NCI-H187 treated with DMSO at 0.1 percent for 48 hours (cell line): ENCODE results near the gene LYRM9.
A peak's percentile ranks its signal among the peaks of the same experiment; 100 is the strongest.
"Not testable (repeated sequence)": the region's sequence is repeated elsewhere in the genome, so short reads cannot be mapped to it uniquely, and the experiment has no call there.

Experiments
- DNase-seq: peaks from one replicate; lab custom pipeline; 2025; lab: John Stamatoyannopoulos, UW

The LYRM9 gene

GRCh38 chr17:27906226-27906580 lies 13.0 kb upstream of the LYRM9 start:
- no peak for DNase-seq

DNA sequence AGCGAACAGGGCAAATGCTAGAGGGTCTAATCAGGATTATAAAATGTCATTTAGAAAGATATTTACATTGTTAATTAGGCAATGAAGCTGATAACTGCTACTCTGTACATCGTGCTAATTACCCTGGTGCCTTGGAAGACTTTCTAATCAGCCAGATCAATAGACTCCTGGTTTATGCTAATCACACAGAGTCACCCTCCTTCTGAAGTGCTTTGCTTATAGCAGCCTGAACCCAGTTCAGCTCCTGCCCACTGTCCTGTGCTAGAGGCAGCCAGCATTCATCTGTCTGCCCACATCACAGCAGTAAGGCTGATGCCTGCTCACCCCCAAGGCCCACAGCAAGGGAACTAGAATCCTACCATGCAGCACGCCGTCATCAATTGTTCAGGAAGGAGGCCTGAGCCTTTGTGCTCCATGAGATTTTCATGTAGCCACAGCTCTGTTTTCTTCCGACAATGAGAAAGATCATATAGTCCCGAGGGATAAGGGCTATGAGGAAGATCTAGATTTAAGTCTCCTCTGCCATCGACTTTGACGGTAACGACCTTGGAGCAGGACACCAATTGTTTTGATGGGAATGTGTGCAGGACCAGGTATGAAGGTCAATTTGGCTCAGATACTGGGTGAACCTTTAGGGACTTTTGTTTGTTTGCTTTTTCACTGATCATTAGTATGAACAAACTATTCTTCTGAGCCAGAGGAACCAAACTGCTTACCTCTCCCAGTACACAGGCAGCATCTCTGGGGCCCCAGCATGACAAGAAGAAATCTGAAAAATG lies 12.5 kb upstream of the LYRM9 start:
- no peak for DNase-seq

DNA sequence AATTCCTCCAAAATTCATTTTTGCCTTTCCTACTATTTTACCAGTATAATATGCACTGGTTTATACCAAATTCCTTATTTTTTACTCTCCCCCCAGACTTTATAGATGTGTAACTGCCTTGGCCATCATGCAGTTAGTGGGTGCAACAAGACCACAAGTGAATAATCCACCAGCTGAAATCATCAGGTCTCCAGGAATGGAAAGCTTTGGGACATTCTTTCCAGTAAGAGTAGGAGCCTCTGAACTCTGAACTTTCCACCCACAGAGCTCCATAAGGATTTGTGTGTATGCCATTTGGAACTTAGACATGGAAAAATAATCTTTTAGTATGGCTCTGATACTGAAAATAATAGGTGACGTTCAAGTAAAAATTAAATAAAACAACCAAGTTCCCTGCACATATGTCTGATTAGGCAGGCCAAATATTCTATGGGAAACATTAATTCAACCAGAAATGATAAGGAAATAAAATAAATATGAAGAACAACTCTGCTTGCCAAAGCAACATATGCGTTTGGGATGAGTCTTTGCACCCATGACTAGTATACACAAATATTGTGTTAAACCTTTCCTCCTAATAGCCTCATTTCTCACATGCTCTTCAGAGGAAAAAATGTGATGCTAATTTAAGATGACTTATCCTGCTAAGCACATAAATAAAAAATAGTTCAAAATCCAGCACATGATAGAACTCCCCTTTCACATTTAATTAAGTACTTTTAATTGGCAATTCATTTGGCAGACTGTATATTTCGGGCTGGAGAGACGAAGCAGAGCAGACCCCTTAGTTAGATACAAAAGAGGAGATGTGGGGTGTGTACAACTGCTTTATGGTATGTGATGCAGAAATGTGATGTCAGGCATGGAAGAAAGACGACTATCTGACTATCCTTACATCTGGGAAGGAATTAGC lies 11.6 kb upstream of the LYRM9 start:
- DNase-seq, result no peak

DNA sequence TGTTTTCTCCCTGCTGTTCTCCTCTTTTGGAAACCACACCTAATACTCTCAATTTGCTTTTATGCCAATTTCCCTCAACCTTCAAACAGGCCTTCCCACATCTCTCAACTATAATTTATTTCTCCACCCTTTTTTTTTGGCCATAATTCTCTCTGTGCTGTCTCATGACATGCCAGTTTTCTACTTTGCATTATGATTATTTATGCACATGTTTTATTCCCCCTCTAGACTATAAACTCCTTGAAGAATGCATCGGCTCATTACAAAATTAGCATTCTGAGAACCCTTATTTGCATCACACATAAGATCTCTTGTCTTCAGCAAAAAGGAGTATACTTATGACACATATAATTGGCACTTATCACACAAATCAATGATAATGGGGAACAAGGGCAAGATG lies 10.9 kb upstream of the LYRM9 start:
- no peak for DNase-seq

DNA sequence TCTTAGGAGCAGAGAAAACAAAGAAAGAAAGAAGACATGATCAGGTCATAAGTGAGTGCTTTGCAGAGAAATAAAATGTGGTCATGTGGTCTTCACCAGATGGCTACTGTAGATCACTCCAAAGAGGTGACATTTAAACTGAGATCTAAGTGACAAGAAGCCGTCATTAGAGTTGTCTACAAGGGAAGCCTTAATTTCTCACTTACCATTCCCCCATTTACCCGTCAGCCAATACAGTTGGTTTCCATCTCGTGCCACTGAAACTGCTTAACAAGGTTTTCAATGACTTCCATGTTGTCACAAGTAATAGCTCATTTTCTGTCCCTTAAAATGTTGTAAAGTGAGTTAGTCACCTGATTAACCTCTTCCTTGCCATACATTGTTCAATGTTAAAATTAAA lies 6.4 kb upstream of the LYRM9 start:
- no peak for DNase-seq

DNA sequence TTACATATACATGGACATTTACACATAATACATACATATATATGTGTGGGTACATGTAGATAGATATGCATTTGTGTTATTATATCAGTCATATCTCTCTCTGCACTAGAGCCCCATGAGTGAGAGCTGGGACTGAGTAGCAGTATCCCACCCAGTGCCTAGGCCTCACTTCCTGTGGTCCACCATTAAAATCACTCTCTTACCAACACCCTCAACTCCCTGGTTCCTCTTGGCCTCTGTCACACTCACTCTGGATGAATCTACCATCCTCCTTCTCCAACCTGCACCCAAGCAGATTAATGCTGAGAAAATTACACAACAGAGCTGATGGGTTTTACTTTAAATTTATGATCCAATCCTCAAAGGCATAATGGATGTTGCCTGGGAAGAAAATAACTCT lies 4.9 kb upstream of the LYRM9 start:
- DNase-seq, result no peak

DNA sequence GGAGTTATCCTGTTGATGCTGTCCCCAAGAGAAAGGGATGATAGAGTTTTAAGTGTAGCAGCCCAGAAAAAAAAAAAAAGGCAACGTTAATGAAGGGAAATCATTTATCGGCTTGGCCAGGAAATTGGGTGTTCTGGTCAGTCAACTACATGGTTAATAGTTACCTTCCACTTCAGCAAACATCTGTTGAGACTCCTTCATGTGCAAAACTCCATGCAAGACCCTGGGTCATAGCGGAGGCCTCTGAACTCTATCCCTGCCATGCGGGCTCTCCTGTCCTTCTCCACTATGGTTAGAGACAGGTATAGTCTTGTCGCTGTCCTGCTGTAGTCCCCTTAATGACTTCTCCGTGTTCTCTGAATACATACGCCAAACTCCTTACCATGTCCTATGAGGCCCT lies 3.5 kb upstream of the LYRM9 start:
- DNase-seq, result no peak

GRCh38 chr17:27895940-27896535 lies 2.9 kb upstream of the LYRM9 start:
- no peak for DNase-seq

DNA sequence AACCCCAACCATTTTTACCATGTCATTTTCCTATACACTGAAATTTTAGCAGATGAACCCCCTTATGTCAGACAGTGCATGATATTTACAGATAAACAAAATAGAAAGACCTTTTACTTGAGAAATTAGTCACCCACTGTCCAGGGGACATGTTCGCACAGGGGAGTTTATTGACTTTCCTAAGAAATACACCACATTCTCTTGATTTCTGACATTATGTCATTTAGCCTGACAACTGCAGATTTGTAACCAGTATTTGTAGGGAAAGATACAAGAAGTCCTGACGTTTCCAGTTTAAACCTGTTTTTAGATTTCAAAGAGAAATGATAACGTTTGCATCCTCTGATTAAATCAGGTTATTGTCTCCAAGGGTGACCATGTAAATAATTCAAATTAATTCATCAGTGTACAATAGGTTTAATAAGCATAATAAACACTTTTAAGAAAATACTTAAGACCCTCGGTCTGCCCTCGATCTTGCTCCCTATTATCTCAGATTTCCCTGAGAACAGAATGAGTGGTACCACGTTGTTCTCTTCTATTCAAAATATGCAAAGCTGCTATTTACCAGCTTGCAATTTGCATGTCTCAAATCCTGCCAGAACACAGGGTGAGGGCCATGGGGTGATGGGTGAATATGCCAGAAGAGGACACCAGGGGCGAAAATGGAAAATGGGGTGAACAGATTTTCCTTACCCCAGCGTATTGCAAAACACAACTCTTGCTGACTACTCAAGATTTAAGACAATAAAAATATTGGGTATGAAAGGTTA lies 2.1 kb upstream of the LYRM9 start:
- no peak for DNase-seq

DNA sequence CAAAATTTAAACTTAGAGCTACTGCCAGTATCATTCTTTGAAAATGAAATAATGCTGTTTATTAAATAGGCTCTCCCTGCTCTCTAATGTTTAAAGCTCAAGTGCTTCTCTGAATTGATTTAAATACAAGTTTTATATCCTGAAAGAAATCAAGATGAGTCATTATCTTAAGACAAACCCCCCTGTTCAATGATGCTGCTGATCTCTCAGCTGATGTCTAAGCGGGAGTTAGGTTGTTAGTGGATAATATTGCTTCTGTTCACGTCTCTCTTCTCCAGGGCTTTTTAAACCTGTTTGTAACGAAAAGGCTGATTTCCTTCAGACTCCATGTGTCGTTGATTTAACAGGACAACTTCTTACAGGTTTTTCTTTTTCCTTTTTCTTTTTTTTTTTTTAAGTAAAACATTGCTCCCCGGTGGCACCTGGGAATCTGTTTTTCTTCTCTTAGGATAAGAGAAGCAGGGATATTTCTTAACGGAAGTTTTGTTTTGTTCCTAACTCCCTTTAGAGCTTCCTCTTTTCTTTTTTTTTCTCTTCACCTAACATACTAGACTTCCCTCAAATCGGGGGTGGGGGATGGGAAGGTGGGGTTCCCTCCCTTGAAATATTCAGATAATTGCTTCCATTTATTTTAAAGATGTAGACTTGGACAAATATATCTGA lies 807 bp upstream of the LYRM9 start:
- DNase-seq, result no peak

GRCh38 chr17:27892542-27892865 lies 661 bp downstream of the LYRM9 start:
- no peak for DNase-seq

DNA sequence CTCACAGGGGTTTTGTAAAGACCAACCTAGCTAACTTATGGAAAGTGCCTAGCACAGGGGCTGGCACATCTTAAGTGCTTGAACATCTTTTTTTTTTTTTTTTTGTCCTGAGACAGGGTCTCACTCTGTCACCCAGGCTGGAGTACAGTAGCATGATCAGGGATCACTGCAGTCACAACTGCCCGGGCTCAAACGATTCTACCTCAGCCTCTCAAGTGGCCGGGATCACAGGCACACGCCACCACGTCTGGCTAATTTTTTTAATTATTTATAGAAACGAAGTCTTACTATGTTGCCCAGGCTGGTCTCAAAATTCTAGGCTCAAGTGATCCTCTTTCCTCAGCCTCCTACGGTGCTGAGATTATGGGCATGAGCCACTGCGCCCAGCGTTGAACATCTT lies 1.3 kb downstream of the LYRM9 start:
- no peak for DNase-seq

DNA sequence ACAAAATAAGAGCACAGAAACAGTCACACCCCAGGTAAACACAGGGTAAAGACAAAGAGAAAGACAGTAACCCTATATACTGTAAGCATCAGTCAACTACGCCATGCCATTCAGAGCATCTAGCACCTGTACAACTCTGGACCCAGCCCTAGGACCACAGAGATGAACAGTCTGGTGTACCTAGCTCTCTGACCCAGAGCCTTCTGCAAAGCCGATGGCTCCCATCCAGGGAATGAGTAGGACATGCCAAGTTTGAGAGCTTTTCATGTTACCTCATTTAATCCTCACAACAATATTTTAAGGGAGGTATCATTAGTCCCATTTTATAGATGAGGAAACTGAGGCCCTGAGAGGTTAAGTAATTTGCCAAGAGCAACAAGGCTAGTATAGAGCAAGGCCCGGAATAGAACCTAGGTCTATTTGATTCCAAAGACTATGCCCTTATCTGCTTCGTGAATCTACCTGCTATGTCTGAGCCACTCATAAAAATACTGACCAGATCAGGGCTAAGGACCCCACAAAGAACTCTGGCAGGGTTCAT lies 3.4 kb downstream of the LYRM9 start:
- DNase-seq, result no peak

- DNase-seq, result no peak
Measured at GRCh38 chr17:27888945-27889344, 4.2 kb downstream of the LYRM9 start.

- no peak for DNase-seq
Measured at GRCh38 chr17:27888067-27888466, 5.1 kb downstream of the LYRM9 start.

DNA sequence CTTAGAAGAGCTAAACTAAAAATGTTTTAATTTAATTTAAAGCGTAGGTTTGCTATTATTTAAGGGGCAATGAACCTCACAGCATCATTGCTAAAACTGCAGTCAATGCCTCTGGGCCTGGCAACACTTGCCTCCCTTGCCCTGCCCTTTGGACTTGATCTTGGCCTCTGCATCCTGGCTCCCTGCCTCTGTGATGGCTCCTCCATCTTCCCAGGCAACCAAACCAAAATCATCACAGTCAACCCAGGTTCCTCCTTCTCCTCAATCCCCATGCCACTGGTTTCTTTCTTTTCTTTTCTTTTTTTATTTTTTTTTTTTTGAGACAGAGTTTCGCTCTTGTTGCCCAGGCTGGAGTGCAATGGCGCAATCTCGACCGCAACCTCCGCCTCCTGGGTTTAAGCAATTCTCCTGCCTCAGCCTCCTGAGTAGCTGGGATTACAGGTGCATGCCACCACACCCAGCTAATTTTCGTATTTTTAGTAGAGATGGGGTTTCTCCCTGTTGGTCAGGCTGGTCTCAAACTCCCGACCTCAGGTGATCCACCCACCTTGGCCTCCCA lies 6.7 kb downstream of the LYRM9 start:
- not testable (repeated sequence) for DNase-seq

DNA sequence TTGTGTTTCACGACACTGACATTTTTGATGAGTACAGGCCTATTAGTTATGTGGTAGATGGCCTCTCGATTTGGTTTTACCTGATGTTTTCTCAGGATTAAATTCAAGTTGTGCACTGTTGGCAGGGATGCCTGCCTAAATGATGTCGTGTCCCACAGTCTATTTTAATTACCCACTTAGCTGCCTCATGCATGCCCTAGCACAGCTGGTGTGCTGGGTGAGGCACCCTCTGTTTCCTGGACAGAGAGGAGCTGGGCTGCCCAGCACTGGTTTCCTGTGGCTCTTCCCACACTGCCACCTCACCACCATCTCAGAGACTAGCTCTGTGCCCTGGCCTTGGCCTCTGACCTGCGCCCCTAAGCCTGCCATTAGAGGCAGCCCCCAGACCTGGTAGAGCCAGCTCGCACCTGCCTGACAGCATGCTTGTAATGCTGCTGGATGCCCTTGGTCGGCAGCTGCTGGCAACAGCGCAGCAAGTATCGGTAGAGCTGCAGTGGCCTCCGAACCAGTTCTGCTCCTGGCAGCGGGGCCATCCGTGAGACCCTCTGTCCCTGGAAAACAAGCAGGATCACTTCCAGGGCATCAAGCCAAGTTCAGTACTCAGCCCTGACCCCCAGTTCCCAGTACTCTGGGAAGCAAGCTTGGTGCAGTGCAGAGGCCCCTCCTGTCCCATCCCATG lies 10.9 kb downstream of the LYRM9 start:
- no peak for DNase-seq

DNA sequence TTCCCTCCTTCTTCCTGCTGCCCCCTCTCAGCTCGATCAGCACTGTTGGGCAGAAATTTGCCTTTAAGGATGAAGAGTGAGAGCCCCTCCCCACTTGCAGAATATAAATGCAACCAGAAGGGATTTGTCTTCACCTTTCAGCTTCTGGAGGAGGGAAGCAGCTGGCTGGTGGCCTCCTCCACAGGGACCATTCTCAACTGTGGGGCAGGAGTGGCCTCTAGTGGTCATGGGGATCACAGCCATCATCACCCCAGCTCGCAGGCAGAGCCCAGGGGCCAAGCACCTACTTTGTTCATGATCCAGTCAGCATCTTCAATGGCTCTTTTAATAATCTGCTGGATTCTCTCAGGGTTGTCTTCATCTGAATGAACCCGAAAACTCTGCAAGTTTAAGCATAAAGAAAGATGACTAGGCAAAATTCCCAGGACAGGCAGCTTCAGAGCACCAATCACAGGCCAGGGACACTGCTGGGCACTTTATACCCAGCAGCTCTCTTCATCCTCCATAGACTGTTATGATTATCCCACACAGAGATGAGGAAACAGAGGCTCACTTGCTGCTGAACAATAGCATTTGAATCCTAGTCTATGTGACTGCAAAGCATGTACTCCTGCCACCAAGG lies 13.1 kb downstream of the LYRM9 start:
- peak; percentile 8 for DNase-seq

GRCh38 chr17:27878776-27879562 lies 14.2 kb downstream of the LYRM9 start:
- DNase-seq, result peak; percentile 18
